Fibroblast of skin of back (primary cell): ENCODE results near the gene PDE1A.

Experiments
- DNase-seq: peaks from one replicate; pipeline ENCODE4 v3.0.0-alpha.2; 2013

The PDE1A gene

DNA sequence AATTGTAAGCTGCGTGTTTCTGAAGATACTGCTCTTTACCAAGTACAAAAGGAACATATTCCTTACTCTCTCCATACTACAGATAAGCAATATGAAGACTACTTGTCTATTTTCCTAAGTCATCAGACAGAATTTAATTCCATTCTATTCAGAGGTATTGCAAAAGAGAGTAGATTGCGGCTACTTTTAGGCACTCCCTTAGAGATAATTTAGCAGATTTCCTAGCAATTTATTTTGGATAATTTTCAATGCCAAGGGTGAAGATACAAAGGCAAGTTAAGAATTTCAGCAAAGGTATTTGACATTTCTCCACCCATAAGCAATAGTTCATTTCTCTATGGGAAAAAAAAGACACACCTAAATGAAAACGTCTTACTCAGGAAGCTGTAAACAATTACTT lies 161.1 kb downstream of the PDE1A start:
- no peak for DNase-seq

DNA sequence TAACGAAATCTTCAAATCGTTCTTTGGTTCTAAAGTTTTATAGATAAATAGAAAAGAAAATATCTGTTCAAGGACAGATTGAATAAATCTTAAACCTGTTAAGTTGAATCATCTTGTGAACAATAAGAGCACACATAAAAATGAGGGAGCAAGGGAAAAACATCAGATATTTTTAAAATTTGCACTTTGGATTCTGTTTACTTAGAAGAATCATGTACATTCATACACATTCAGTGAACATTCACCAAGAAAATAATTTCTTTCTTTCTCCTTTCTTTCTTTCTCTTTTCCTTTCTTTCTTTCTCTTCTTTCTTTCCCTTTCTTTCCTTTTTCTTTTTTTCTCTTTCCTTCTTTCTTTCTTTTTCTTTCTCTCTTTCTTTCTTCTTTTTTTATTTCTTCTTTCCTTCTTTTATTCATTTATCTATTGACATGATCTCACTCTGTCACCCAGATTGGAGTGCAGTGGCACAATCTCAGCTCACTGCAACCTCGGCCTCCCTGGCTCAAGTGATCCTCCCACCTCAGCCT lies 164.9 kb downstream of the PDE1A start:
- DNase-seq, result no peak

DNA sequence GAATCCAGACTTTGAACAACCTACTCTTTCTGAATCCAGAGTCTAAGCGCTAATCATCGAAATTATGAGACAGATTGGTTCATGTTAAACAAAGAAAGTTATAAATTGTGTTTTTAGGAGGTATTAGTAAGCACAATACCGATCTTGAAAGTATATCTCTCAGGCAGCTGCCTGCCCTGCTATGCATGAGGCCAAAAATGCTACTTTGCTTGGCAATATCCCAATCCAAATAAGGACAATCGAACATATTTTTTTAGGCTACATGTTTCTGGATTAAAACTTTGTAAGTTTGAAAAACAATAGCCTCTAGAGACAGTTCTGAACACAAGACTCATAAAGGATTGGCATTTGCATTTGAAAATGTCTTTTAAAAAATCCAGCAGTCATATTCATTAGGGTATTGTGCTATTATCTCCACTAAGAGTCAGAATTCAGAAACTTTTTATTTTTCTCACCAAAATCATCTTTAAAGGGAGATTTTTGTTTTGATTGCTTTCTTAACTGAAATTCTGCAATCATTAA lies 167.1 kb downstream of the PDE1A start:
- peak; percentile 46 for DNase-seq

- no peak for DNase-seq
Measured at GRCh38 chr2:182252534-182252933, 174.3 kb downstream of the PDE1A start.

GRCh38 chr2:182248898-182249297 lies 177.9 kb downstream of the PDE1A start:
- DNase-seq, result no peak

DNA sequence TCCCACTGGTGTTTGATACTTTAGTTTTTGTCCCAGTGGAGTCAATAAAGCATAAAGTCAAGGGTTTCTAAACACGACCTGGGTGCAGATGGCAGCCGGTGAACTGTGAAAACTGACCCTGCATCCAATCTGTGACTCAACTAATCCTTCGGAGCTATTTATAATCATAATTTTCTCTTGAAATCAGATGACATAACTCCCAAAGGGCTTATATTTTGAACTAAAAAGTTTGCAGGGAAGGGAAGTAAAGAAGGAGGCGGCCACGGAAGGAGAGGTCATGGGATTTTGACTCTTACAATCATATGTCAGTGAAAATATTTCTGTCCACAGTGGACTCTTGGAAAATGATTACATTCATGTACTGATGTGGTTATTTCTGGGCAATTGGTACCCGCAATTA lies 178.5 kb downstream of the PDE1A start:
- DNase-seq, result no peak

GRCh38 chr2:182247831-182248230 lies 179.0 kb downstream of the PDE1A start:
- DNase-seq, result no peak

DNA sequence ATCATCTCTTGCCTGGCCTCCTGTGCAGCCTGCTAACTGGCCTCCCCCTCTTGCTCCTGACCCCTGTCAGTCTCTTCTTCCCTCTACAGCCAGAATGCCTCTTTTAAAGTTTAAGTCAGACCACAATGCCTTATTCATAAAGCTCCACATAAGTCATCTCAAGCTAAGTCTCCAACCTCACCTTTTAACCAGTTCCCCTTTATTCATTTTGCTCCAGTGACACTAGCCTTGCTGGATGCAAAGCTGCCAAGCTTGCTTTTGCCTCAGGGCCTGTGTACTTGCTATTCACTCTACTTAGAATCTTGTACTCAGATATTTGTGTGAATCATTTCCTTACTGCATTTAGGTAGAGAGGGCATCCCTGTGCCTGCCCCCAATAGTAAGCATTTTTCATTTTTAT lies 180.9 kb downstream of the PDE1A start:
- no peak for DNase-seq

GRCh38 chr2:182242609-182243008 lies 184.2 kb downstream of the PDE1A start:
- no peak for DNase-seq

DNA sequence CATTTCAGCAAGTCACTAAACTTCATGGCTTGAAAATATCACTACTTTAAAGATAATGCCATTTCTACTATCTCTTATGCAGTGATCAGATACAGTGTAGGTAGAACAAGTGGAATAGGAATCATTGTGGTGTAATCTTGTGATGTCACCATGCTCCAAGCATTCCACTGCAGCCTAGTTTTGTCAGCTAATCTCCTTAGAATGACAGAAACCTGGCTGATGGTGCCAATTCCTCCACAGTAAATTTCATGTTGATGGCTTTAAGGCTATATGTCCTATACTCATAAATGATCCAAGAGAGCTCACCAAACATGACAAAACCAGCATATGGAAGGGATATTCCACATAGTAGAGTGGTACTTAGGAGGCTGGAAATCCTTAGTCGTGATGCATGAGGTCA lies 184.9 kb downstream of the PDE1A start:
- no peak for DNase-seq

GRCh38 chr2:182240862-182241371 lies 185.9 kb downstream of the PDE1A start:
- DNase-seq, result peak; percentile 18

- peak; percentile 5 for DNase-seq
Measured at GRCh38 chr2:182230561-182230960, 196.3 kb downstream of the PDE1A start.

- DNase-seq, result peak; percentile 21
Measured at GRCh38 chr2:182229297-182229696, 197.5 kb downstream of the PDE1A start.

DNA sequence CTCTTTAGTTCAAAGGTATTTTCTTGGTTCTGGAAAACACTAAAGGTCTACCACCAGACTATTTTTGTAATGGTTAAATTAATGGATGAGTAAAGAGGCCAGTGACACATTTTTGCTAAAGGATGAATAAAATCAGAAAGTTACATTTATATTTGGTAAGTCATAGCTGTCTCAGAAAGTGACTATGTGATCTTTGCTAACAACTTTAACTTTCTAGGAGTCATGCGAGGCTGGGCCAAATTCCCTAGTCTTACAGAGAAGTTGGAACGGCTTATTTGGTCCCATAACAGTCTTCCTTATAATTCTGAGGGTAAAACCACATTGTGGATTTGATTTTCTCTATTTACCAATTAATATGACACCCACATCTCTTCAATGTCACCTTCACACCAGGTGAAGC lies 198.1 kb downstream of the PDE1A start:
- DNase-seq, result peak; percentile 45

- DNase-seq, result no peak
Measured at GRCh38 chr2:182228073-182228473, 198.8 kb downstream of the PDE1A start.

DNA sequence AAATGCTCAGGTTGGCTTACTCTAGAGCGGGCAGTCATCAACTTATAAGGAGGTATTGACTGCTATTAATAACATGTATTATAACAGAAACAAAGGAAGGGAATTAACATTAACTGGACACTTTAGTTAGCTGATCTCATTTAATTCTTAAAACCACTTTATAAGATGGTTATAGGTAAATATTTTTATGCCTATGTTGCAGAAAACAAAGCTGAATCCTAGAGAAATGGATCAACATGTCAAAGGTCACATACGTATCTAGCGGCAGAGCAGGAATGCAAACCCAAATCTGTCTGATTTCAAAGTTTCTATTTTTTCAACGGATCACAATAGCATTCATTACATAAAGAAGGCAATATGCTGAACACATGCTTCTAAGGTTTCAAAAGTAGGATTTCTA lies 200.0 kb downstream of the PDE1A start:
- no peak for DNase-seq

DNA sequence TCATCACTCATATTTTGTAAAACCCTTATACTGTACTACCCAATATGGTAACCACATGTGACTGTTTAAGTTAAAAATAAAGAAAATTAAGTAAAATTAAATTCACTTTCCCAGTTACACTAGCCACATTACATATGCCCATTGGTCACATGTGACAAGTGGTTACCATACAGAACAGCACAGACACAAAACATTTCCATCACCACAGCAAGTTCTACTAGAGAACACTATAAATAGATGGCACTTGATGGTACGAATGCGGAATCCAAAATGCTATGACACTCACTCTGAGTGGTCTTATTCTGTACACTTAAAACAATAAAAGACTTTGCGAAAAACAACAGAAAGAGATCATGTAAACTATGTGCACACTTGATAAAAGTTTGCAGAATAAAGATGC lies 202.2 kb downstream of the PDE1A start:
- no peak for DNase-seq

- DNase-seq, result no peak
Measured at GRCh38 chr2:182220998-182221397, 205.8 kb downstream of the PDE1A start.

DNA sequence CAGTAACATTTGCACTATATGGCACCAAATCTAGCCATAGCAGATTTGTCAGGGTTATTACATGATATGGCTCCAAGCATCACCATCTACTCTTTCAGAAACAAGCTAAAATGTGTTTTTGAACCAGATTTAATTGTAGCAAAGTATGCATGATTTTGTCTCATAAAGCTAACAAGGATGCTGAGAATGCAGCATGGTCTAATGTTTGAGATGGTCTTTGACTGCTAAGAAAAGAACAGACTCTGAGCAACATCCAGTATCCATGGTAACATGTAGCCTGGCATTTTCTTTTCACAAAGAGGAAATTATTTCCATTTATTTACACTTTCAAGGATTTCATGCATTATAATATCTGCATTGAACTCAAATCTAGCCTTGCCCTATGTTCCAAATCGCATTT lies 206.5 kb downstream of the PDE1A start:
- no peak for DNase-seq

DNA sequence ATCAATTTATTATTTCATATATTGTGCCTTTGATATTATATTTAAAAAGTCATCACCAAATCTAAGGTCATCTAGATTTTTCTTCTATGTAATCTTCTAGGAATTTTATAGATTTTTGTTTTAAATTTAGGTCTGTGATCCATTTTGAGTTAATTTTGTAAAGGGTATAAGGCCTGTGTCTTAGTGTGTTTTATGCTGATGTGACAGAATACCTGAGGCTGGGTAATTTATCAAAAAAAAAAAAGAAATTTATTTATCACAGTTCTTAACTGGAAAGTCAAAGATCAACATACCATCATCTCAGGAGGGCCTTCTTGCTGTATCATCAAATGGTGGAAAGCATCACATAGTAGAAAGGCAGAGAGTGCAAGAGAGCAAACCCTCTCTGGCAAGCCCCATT lies 216.2 kb downstream of the PDE1A start:
- no peak for DNase-seq

- no peak for DNase-seq
Measured at GRCh38 chr2:182208421-182208820, 218.4 kb downstream of the PDE1A start.

GRCh38 chr2:182207049-182207746 lies 219.6 kb downstream of the PDE1A start:
- DNase-seq, result no peak

- DNase-seq, result no peak
Measured at GRCh38 chr2:182197529-182197928, 229.3 kb downstream of the PDE1A start.

GRCh38 chr2:182193291-182193690 lies 233.5 kb downstream of the PDE1A start:
- DNase-seq, result no peak
